T-helper 1 cell treated with Interleukin-12 subunit alpha and Interleukin-12 subunit beta and Interleukin-4 antibody, amounts not matched to agents 30 ng/mL and 1 ng/mL, for 36 hours (primary cell): ENCODE results near the gene PIK3CD. TPM values are rescaled to one million over a fixed set of nuclear protein-coding genes. Genes with fewer than 3 reads are reported as not detected.

Experiments
- intact Hi-C: fragments of 100-400 bp; cut with micrococcal nuclease; formaldehyde crosslinking; loops from one replicate; pipeline ENCODE4 v1.15.1; 2024
- total RNA-seq: library from RNA; stranded (reverse); gene quantifications from 2 replicates; pipeline ENCODE4 v1.2.3, GENCODE V29; 2022

The PIK3CD gene
- total RNA-seq = 356 and 357 TPM in 2 replicates

DNA sequence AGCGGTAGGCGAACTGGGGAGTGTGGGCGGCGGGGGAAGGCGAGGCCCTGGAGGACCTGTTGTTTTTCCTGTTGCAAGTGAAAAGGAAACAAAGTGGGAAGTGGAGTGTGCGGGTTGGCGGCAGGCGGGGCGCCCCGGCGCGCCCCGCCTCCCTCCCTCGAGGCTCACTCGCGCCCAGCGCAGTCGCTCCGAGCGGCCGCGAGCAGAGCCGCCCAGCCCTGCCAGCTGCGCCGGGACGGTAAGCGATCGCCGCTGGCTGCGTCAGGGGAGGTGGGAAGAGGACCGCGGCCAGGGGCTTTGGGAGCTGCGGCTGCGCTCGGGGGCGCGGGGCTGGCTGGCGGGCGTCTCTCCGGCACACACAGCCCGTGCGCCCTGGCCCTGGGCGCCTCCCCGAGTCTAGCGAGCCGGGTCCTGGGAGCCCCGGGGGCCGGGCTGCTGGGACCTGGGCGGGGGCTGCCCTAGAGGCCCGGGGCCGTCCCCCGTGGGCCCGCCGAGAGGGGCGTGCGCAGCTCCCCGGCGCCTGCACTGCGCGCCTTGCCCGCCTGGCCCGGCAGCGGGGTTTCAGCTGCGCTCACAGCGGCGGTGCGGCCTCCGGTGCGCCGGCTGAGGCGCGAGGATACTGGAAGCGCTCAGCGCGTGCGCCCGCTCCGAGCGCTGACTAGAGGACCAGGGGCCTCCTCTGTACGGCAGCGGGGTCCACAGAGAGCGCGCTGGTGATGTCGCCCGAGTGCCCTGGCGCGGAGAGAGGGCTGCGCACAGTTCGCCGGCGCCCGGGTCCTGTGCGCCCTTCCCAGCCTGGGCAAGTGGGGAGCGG, at the start of gene PIK3CD:
Gene PIK3CD, plus strand, starts transcription at position 167 of the 814 bp plus-strand sequence. CDS start 58,725 bp downstream, outside the sequence.
- intact Hi-C loops = loop anchor here (1.0 to 10.0 kb wide), 6 partner anchors 22 to 777 kb away; partner anchors contain the start of genes CTNNBIP1, ENO1, LZIC and NMNAT1

GRCh38 chr1:9601942-9602793, 49.4 kb upstream of the PIK3CD start:
- intact Hi-C loops = no loop called here

GRCh38 chr1:9602794-9603167, 48.8 kb upstream of the PIK3CD start:
- intact Hi-C loops = no loop called here

DNA sequence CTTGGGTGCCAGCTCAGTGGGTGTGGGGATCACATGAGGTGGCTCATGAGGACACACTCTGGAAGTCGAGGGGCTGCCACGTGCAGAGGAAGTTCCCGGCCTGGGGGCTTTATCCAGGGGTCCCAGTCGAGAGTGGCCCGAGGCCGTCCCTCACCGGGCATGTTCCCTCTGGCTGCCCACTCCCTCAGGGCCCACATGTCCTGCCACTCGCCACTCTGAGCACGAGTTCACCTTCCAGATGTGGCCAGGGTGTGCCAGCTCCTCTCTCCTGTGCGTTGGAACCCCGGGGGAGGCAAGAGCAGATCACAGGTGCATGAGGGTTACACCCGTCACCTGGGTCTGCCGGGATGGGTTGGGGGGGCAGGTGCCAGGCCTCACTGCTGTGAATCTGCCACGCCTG, 48.2 kb upstream of the PIK3CD start:
- intact Hi-C loops = no loop called here

DNA sequence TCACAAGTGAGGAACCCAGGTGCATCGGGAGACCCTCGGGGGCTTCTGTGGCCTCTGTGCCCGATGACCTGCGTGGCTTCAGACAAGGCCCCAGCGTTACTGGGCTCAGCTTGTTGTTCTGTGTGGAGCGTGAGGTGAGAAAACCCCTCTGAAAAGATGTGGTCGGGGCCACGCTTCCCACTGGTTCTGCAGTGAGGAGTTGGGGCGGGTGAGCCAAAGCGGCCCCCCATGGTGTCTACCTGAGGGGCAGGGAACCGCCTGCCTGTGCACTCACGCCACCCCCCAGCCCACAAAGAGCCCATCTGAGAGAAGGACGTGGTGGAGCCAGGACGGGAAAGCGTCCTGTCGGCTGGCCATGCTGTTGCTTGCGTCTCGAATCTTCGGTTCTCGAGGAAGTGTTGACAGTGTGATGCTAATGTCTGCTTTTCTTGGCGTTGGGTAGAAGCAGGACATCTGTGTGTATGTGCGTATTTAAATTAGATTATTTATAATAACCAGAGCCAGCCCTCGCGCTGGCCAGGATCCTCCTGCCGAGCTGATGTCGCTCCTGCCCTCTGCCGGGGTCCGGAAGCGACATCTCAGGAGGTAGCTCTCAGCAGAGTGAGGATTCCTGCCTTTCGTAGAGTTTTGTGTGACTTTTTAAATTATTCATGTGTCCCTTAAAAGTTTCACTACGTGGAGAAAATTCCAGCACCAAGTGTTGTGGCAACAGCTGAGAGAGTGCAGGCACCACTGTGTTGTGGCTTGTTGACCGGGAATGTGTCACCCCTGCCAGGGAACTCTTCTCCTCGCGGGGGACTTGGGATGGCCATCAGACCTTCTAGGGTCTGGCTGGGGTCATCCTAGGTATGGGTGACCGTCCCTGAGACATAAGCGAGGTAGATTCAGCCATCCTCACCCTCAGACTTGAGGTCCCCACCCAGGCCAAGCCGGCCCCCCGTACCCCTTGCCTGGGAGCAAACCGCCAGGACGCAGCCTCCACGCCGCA, 47.5 kb upstream of the PIK3CD start:
- intact Hi-C loops = no loop called here

DNA sequence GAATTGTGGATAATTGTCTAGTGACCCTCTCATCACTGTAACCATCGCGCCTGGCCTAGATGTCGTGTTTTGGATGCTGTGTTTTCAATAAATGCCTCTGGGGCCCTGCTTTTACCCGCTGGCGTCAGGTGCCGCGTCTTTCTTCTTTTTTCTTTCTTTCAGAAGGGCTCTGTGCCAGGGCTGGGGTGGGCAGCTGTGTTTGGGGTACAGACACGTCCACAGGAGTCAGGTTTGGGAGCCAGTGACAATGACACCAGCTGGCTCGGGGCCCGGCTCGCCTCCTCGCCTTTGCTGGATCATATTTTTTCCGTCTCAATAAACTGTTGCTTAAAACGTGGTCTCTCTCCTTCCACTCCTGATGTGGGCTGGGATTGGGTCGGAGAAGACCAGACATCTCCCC, 46.7 kb upstream of the PIK3CD start:
- intact Hi-C loops = no loop called here

DNA sequence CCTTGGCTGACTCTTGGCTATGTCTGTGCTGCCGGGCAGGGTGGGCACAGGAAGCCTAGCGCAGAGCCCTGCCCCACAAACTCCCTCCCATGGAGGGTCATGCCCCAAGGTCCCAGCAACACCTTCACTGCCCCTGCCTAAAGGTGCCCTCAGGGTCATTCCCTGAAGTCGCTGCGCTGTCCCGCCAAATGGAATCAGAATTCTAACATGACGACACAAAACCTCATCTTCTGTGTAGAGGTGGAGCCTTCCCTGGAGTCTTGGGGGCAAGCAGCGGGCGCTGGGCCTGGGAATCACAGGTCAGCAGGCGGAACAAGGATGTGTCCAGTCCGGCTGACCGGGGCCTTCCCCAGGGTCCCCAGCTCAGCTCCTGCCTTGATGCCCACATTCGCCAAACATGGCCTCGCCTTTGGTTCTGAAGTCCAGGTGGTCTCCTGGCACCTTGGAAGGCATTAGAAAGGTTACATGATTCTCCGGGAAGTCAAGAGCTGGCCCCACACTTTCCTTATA, 45.5 kb upstream of the PIK3CD start:
- intact Hi-C loops = no loop called here

GRCh38 chr1:9606458-9606857, 45.1 kb upstream of the PIK3CD start:
- intact Hi-C loops = no loop called here

GRCh38 chr1:9606948-9607347, 44.6 kb upstream of the PIK3CD start:
- intact Hi-C loops = no loop called here

- intact Hi-C loops = no loop called here
Observed at GRCh38 chr1:9607352-9607751, 44.2 kb upstream of the PIK3CD start.

- intact Hi-C loops = no loop called here
Observed at GRCh38 chr1:9609998-9610397, 41.5 kb upstream of the PIK3CD start.

GRCh38 chr1:9610548-9610947, 41.0 kb upstream of the PIK3CD start:
- intact Hi-C loops = no loop called here

DNA sequence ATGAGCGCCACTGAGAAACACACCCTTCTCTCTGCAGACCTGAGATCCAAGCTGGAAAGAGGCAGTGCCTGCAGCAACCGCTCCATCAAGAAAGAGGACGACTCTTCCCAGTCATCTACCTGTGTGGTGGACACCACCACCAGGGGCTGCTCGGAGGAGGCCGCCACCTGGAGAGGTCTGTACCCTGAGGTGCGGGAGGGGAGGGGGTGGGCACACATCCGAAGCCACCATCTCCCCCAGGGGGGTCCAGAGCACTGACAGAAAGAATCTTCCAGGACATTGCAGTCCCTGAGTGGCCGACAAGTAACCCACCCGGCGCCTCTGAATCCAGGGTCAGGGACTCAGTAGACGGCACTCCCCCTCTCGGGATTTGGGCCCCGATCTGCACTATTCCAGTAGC, 39.8 kb upstream of the PIK3CD start:
- intact Hi-C loops = no loop called here

DNA sequence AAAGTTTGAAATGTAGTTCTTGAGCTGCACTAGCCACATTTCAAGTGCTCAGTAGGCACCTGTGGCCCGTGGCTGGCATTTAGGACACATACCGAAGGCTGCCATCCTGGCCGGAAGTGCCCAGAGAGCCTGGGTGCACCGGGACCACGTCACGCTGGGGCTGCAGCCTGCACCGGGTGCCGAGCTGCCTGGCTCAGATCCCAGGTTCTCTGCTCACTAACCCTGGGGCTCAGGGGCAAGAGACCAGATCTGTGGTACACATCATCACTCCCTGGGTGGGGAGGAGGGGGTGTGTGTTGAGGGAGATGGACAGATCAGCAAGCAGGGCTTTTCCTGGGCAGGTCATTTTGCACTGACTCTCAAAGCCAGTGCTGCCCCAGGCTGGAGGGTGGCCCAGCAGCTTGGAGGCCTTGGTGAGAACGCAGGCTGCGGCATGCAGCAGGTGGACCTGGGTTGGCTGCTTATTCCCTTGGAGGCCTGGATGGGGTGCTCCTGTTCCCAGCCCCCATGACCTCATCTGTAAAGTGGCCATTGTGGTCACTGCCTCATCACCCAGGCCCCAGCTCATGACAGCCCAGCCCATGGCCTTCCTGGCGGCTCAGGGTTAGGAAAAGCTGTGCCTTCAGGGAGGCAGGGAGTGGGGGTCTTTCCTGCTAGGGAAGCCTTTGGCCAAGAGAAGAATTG, 39.2 kb upstream of the PIK3CD start:
- intact Hi-C loops = no loop called here

- intact Hi-C loops = no loop called here
Observed at GRCh38 chr1:9612871-9613624, 38.5 kb upstream of the PIK3CD start.

DNA sequence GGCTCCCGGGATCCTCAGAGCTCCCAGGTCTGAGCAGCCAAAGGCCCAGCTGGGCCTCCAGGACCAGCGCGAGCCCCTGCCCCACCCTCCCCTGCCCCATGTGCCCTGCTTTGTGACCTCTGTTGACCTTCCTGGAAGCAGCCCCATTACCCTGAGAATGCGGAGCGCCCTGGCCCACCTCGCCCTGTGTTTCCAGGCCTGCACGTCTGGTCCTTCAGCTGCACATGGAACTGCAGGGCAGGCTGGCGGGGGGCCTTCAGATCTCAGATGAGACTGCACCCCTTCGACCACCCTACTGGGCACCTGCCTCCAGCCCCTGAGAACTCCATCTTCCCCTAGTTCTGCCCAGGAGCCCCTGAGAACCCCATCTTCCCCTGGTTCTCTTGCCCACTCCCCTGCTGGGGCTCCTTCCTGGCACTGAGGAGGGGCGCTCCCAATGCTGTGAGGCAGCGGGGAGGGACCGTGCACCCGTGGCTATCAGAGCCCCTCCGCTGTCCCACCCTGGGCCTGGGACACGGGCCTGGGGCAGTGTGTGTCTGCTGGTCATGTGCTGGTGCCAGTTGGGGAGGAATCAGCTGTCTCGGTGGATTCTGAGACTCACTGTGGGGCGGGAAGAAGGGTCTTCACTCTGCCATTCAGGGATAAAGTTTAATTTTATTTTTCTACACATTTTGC, 37.8 kb upstream of the PIK3CD start:
- intact Hi-C loops = no loop called here

DNA sequence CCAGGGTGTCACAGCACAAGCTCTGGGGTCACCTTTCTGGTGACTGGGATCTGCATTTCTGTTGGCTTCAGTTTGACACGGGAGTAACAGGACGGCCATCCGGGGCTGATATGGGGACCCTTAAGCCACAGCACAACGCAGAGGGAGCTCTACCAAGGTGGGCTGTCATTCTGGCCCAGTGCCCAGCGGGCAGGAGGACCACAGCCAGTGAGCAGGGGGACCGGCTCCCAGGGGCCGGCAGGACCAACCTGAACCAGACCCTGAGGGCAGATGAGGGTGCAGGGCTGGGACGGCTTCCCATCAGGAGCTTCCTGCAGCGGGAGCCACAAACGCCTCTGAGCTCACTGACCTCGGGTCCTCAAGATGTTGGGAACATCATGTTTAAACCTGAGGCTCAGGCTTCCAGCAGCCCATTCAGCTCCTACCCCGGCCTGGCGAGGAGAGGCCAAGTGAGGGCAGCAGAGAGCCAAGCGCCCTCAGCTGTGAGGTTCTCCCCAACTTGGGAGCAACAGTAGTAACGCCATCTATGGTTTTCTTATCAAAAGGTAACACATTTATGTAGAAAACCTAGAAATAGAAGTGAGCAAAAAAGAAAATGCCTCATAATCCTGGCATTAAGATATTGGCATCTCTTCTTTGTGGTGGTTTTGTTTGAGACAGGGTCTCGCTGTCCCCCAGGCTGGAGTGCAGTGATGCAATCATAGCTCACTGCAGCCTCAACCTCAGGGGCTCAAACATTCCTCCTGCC, 36.0 kb upstream of the PIK3CD start:
- intact Hi-C loops = loop anchor here (1.0 kb wide), 1 partner anchor 252 kb away; no protein-coding TSS in a partner anchor
